GM12878 (cell line): ENCODE data around the gene RHBDD1. TPM values are rescaled to one million over a fixed set of nuclear protein-coding genes. Genes with fewer than 3 reads are reported as not detected.
A peak's percentile ranks its signal among the peaks of the same experiment; 100 is the strongest.

ENCODE experiments used
- ATAC-seq: fragments of 200-7000 bp; cut with Tn5 transposase; 3 replicates; pipeline ENCODE4 v1.9.1; 2020; ENCODE audit warnings: mild to moderate bottlenecking, moderate library complexity
- BruUV-seq: library from RNA; stranded (reverse); fragments of 400-500 nt; replicated peaks from 2 replicates; lab custom pipeline; 2021; lab: Mats Ljungman, UMichigan
- CTCF ChIA-PET: fragments of 300-600 bp; sonication (Branson Sonifier 250); formaldehyde crosslinking; extraction: SDS; loops from one replicate; lab custom pipeline; 2021; ENCODE audit warnings: inconsistent platforms; lab: Yijun Ruan, JAX
- POLR2A ChIA-PET: fragments of 350-600 bp; formaldehyde crosslinking; extraction: SDS; loops from one replicate; lab custom pipeline; 2021; ENCODE audit warnings: inconsistent platforms; lab: Charles Lee
- RAD21 ChIA-PET: fragments of 300-600 bp; sonication (Branson Sonifier 250); formaldehyde crosslinking; loops from one replicate; lab custom pipeline; 2023; ENCODE audit warnings: antibody characterized with exemption; ENCODE audit not compliant: unreplicated experiment; lab: Charles Lee
- SMC1A ChIA-PET: fragments of 300-600 bp; sonication (Branson Sonifier 250); formaldehyde crosslinking; loops from one replicate; lab custom pipeline; 2023; ENCODE audit not compliant: unreplicated experiment, uncharacterized antibody; lab: Charles Lee
- DNase-seq: peaks from one replicate; pipeline ENCODE4 v3.0.0-alpha.2; 2011; ENCODE audit warnings: low read depth, low spot score
- FAIRE-seq: peaks from 3 replicates; lab custom pipeline; 2011; peaks lifted over from hg19 to GRCh38; lab: Jason Lieb, UNC
- H2AFZ ChIP-seq: 2 replicates; pipeline ENCODE4 v1.6.0; 2011; ENCODE audit warnings: low read depth, low read length, control low read depth; ENCODE audit not compliant: control insufficient read depth
- H3K27ac ChIP-seq: 2 replicates; pipeline ENCODE4 v1.5.1; 2011; ENCODE audit warnings: control low read depth; ENCODE audit not compliant: control insufficient read depth, insufficient read depth
- H3K27me3 ChIP-seq, 2 experiments: replicated peaks in 1 of 2; 2 replicates each; pipeline versions ENCODE4 v1.6.0 to v1.6.1; 2011; ENCODE audit warnings: low read length in 1 of 2; ENCODE audit not compliant: control insufficient read depth in 2 of 2, insufficient read depth in 2 of 2
- H3K36me3 ChIP-seq, 2 experiments: 2 replicates each; pipeline ENCODE4 v1.5.1; 2011; ENCODE audit warnings: low read length in 1 of 2; ENCODE audit not compliant: control insufficient read depth in 2 of 2, insufficient read depth in 2 of 2
- H3K4me1 ChIP-seq: 2 replicates; pipeline ENCODE4 v1.6.1; 2011; ENCODE audit warnings: mild to moderate bottlenecking, low read length, moderate library complexity, mixed read lengths; ENCODE audit not compliant: control insufficient read depth, insufficient read depth
- H3K4me2 ChIP-seq: 2 replicates; pipeline ENCODE4 v1.6.0; 2011; ENCODE audit warnings: control low read depth; ENCODE audit not compliant: control insufficient read depth, insufficient read depth
- H3K4me3 ChIP-seq: fragments of 200-600 bp; sonication (generic); 2 replicates; pipeline ENCODE4 v1.5.1; 2016
- H3K79me2 ChIP-seq: 2 replicates; pipeline ENCODE4 v1.6.0; 2011; ENCODE audit warnings: low read length; ENCODE audit not compliant: control insufficient read depth, insufficient read depth
- H3K9ac ChIP-seq: 2 replicates; pipeline ENCODE4 v1.8.0; 2011; ENCODE audit warnings: low read length, control low read depth, mixed read lengths; ENCODE audit not compliant: control insufficient read depth, insufficient read depth
- H3K9me3 ChIP-seq: replicated peaks from 3 replicates; pipeline ENCODE4 v1.5.1; 2011; ENCODE audit warnings: mild to moderate bottlenecking, low read length; ENCODE audit not compliant: control insufficient read depth, insufficient read depth
- H4K20me1 ChIP-seq: 2 replicates; pipeline ENCODE4 v1.6.0; 2011; ENCODE audit not compliant: control insufficient read depth, insufficient read depth
- CBFB ChIP-seq: IDR thresholded peaks from 2 replicates; pipeline ENCODE4 v1.6.1; 2016; ENCODE audit warnings: antibody characterized with exemption, low read depth
- EED ChIP-seq: sonication (generic); IDR thresholded peaks from 2 replicates; pipeline ENCODE4 v1.6.1; 2016; ENCODE audit warnings: antibody characterized with exemption, low read depth
- MEF2A ChIP-seq: IDR thresholded peaks from 2 replicates; pipeline ENCODE4 v1.6.1; 2011; ENCODE audit warnings: low read depth, mild to moderate bottlenecking, low read length, moderate library complexity; ENCODE audit not compliant: insufficient read depth
- MTA2 ChIP-seq: fragments of 450-650 bp; IDR thresholded peaks from 2 replicates; pipeline ENCODE4 v1.6.1; 2016; ENCODE audit warnings: low read depth, mild to moderate bottlenecking, moderate library complexity
- NFYB ChIP-seq: IDR thresholded peaks from 2 replicates; pipeline ENCODE4 v1.6.1; 2011; ENCODE audit warnings: low read depth, mild to moderate bottlenecking, low read length, improper control_type of control experiment, moderate library complexity; ENCODE audit not compliant: insufficient read depth
- PAX5 ChIP-seq: IDR thresholded peaks from 2 replicates; pipeline ENCODE4 v1.6.1; 2011; ENCODE audit warnings: low read depth, low read length, borderline replicate concordance
- POLR2AphosphoS5 ChIP-seq: IDR thresholded peaks from 2 replicates; pipeline ENCODE4 v1.6.1; 2011; ENCODE audit warnings: mild to moderate bottlenecking, low read length, inconsistent platforms
- RAD51 ChIP-seq: fragments of 450-650 bp; IDR thresholded peaks from 2 replicates; pipeline ENCODE4 v1.6.1; 2016; ENCODE audit warnings: moderate library complexity, mild to moderate bottlenecking, inconsistent platforms
- RELB ChIP-seq: fragments of 450-650 bp; IDR thresholded peaks from 2 replicates; pipeline ENCODE4 v1.6.1; 2017; ENCODE audit warnings: low read depth, mild to moderate bottlenecking, moderate library complexity
- SRF ChIP-seq, 2 experiments: IDR thresholded peaks; 2 replicates each; pipeline ENCODE4 v1.6.1; 2011; ENCODE audit warnings: low read depth in 2 of 2, low read length in 2 of 2, mild to moderate bottlenecking in 1 of 2, moderate library complexity in 1 of 2
- YY1 ChIP-seq: IDR thresholded peaks from 2 replicates; pipeline ENCODE4 v1.6.1; 2011; ENCODE audit warnings: low read depth, mild to moderate bottlenecking, low read length
- ZBTB40 ChIP-seq: fragments of 450-650 bp; IDR thresholded peaks from 2 replicates; pipeline ENCODE4 v1.6.1; 2016; ENCODE audit warnings: mild to moderate bottlenecking, moderate library complexity, borderline replicate concordance
- ZNF592 ChIP-seq: fragments of 450-650 bp; IDR thresholded peaks from 2 replicates; pipeline ENCODE4 v1.6.1; 2017; ENCODE audit warnings: mild to moderate bottlenecking, moderate library complexity
- WGBS: methylation state at CpG from one replicate; pipeline ENCODE4 v1.1.6; 2016; ENCODE audit warnings: low lambda C conversion rate; ENCODE audit not compliant: insufficient replicate concordance, insufficient coverage; ENCODE audit errors: missing lambda C conversion rate; 5-methylcytosine and 5-hydroxymethylcytosine counted together
- in situ Hi-C: fragments of 300-500 bp; cut with MboI; formaldehyde crosslinking; loops from 9 replicates; pipeline ENCODE4 v1.14.3; 2018; ENCODE audit warnings: mixed read lengths
- intact Hi-C: fragments of 100-400 bp; cut with micrococcal nuclease; formaldehyde crosslinking; loops from one replicate; pipeline ENCODE4 v1.14.2; 2022; ENCODE audit not compliant: unreplicated experiment
- polyA plus RNA-seq, 11 experiments: library from polyadenylated mRNA; depleted of rRNA in 4 of 11; unstranded in 6 of 11; stranded (reverse) in 5 of 11; fragments of >200 nt; fragmentation: Nextera tagmentation in 4 of 11; fragmentation: Illumina TruSeq in 1 of 11; extraction: Ambion mirVana in 4 of 11; extraction: Trizol in 1 of 11; gene quantifications; 1 replicate in 1 of 11; 2 replicates in 10 of 11; pipeline versions ENCODE4 v1.2.1 to v1.2.3, GENCODE V29; 2011 to 2016; ENCODE audit warnings: inconsistent platforms in 2 of 11, missing spikeins in 2 of 11, low read depth in 1 of 11
- total RNA-seq, 4 experiments: library from RNA; depleted of rRNA in 3 of 4; stranded (reverse); fragments of >200 nt in 3 of 4; fragmentation: Illumina TruSeq in 1 of 4; extraction: Trizol in 1 of 4; gene quantifications; 2 replicates each; pipeline versions ENCODE4 v1.2.1 to v1.2.3, GENCODE V29; 2013 to 2021

The RHBDD1 gene
- total and polyA plus RNA-seq, 10 of the 15 experiments (the other 5 are each of a cell fraction or from before 2014, with no cell fraction given): 7.1 to 36.4 (median 14.7) TPM

GRCh38 chr2:226862623-226863022, 26.8 kb downstream of the RHBDD1 start (continued):
- TF ChIP-seq SRF (IDR thresholded peaks at IDR 0.05; ENCODE audit: low read depth in 2 of 2, low read length in 2 of 2): peak in 1 of 2 experiments; percentile 49; a peak in 1 of 4 replicates
- TF ChIP-seq CBFB: 0 out of 2 replicates have a peak, but pooled peaks have one; percentile 31
- no peak for TF ChIP-seq YY1
- TF ChIP-seq NFYB: 0 out of 2 replicates have a peak, but pooled peaks have one; percentile 1
- 0 out of 2 replicates have a peak, but pooled peaks have one; percentile 28 for TF ChIP-seq MTA2
- TF ChIP-seq RAD51: peak; percentile 81
- peak; percentile 60; the same call in 1 of the 2 replicates for TF ChIP-seq EED

GRCh38 chr2:226865273-226865672, 29.4 kb downstream of the RHBDD1 start:
- no peak overlapping the region for H2AFZ ChIP-seq
- ATAC-seq (no peak), FAIRE-seq (no peak), DNase-seq (no peak)
- H3K4me3 ChIP-seq: no peak overlapping the region
- H3K4me2 ChIP-seq: no peak overlapping the region
- ChIA-PET CTCF (no interaction called here), POLR2A (no interaction called here), SMC1A (interaction anchor here (0.7 to 4.3 kb wide), 3 partner anchors 10 to 27 kb away, joined by 3 to 30 read pairs (median 3); no protein-coding TSS in a partner anchor), RAD21 (no interaction called here)
- peaks cover 23% of the 10 kb centered on the region for H3K4me1 ChIP-seq
- peaks cover 0 to 12% of the 10 kb centered on the region in 2 experiments; a peak in 1 of 4 replicates for H3K36me3 ChIP-seq
- no peak overlapping the region for H3K27ac ChIP-seq
- no peaks in the 10 kb centered on the region for H4K20me1 ChIP-seq
- peaks cover 4% of the 10 kb centered on the region; the same call in 1 of the 2 replicates for H3K79me2 ChIP-seq
- 100% methylated on average over 1 of the region's 1 CpG for WGBS
- H3K27me3 ChIP-seq: no peaks in the 10 kb centered on the region
- in situ Hi-C loops: no loop called here
- no peaks in the 10 kb centered on the region; the same call in 2 of the 3 replicates for H3K9me3 ChIP-seq
- BruUV-seq: no TSS peak
- no peak overlapping the region for H3K9ac ChIP-seq
- intact Hi-C loops: no loop called here
- no peak for TF ChIP-seq POLR2AphosphoS5
- no peak for TF ChIP-seq ZNF592
- no peak for TF ChIP-seq PAX5
- no peak for TF ChIP-seq MEF2A
- no peak for TF ChIP-seq ZBTB40
- no peak for TF ChIP-seq RELB
